SU-DHL-6 (cell line): Measurements from ENCODE around the gene GRID1.

Experiments used
- EZH2phosphoT487 ChIP-seq: fragments of 200-600 bp; sonication (generic), shearing (Covaris generic); conservative IDR thresholded peaks from 2 replicates; pipeline ENCODE4 v1.6.1; 2018; ENCODE audit warnings: mild to moderate bottlenecking, antibody characterized with exemption, low read length, moderate library complexity, mixed read lengths
- TF ChIP-seq, protein P1 (sequence below): fragments of 200-600 bp; sonication (generic); IDR thresholded peaks from one replicate; pipeline ENCODE4 v1.5.1; 2017; ENCODE audit warnings: antibody characterized with exemption, mild to moderate bottlenecking, low read length, moderate library complexity; ENCODE audit not compliant: insufficient read depth, poor library complexity, severe bottlenecking

DNA sequence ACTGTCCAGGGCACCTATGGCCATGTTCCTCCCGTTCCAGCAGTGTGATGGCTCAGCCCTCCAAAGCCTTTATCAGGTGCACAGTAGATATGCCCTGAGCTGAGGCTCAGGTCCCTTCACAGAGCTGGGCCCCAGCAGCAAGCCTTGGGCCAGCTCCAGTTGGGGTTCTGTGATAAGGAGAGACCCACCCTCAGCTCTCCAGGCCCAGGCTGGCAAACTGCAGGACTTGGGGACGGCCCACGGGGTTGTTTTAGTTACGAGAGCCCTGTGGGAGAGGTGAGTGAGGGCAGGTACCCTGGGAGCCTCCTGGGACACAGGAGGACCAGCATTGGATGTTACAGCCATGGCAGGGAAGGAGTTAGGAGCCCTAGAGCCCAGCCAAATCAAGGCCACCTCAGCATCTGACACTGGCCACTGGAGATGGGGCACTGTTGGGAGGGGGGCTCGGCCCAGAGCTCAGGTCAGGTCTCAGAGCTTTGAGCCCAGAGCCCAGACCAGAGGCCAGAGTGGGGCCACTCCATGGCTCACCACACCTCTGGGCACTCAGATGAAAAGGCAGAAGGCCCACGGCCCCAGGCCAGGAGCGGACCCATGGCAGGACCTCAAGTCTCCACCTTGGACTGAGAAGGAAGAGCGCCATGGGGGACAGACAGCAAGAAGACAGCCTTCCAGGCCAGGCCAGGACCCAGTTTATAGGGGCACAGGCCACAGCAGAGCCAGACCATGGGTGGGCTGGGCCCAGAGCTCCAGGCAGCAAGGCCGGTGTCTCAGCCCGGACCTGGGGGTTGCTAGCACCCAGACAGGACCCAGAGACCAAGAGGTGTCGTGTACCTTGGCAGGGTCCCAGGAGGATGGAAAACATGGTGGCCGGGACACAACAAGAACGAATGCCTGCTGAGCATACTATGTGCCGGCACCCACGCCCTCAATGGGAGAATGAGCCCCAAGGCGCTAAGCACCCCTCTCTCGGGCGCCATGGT is 12.8 kb downstream of the GRID1 start:
- TF ChIP-seq, protein P1, sequence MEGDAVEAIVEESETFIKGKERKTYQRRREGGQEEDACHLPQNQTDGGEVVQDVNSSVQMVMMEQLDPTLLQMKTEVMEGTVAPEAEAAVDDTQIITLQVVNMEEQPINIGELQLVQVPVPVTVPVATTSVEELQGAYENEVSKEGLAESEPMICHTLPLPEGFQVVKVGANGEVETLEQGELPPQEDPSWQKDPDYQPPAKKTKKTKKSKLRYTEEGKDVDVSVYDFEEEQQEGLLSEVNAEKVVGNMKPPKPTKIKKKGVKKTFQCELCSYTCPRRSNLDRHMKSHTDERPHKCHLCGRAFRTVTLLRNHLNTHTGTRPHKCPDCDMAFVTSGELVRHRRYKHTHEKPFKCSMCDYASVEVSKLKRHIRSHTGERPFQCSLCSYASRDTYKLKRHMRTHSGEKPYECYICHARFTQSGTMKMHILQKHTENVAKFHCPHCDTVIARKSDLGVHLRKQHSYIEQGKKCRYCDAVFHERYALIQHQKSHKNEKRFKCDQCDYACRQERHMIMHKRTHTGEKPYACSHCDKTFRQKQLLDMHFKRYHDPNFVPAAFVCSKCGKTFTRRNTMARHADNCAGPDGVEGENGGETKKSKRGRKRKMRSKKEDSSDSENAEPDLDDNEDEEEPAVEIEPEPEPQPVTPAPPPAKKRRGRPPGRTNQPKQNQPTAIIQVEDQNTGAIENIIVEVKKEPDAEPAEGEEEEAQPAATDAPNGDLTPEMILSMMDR = no peak
- TF ChIP-seq EZH2phosphoT487 = no peak
